Chondrocyte (in vitro differentiated cells): ENCODE measurements around the gene THUMPD2. TPM values are rescaled to one million over a fixed set of nuclear protein-coding genes. Genes with fewer than 3 reads are reported as not detected.

Experiments
- DNase-seq: peaks from one replicate; pipeline ENCODE4 v3.0.0; 2021; ENCODE audit warnings: mixed read lengths, low spot score
- H3K27ac Mint-ChIP-seq: one replicate; pipeline ENCODE4 v1.8.0; 2021; ENCODE audit warnings: mild to moderate bottlenecking, moderate library complexity, mixed read lengths; ENCODE audit not compliant: unreplicated experiment
- H3K27me3 Mint-ChIP-seq: 2 replicates; pipeline ENCODE4 v1.8.0; 2021; ENCODE audit warnings: low read depth, mixed read lengths
- H3K36me3 Mint-ChIP-seq: 2 replicates; pipeline ENCODE4 v1.8.0; 2021; ENCODE audit warnings: low read depth, mixed read lengths
- H3K4me1 Mint-ChIP-seq: 2 replicates; pipeline ENCODE4 v1.8.0; 2021; ENCODE audit warnings: low read depth, mild to moderate bottlenecking, mixed read lengths
- H3K4me3 Mint-ChIP-seq: one replicate; pipeline ENCODE4 v1.8.0; 2021; ENCODE audit warnings: mild to moderate bottlenecking, moderate library complexity, mixed read lengths; ENCODE audit not compliant: unreplicated experiment
- H3K9me3 Mint-ChIP-seq: 2 replicates; pipeline ENCODE4 v1.8.0; 2021; ENCODE audit warnings: low read depth, mixed read lengths
- CTCF ChIP-seq: fragments of 200-600 bp; sonication (generic); IDR thresholded peaks from 2 replicates; pipeline ENCODE4 v1.5.0; 2021; ENCODE audit warnings: antibody characterized with exemption, mild to moderate bottlenecking, moderate library complexity
- total RNA-seq: library from RNA; stranded (reverse); gene quantifications from 3 replicates; pipeline ENCODE4 v1.2.1, GENCODE V29; 2021

Gene THUMPD2
- total RNA-seq, 1 donor from 2014 or later: 8.2 TPM

GRCh38 chr2:39706312-39706711, 72.7 kb downstream of the THUMPD2 start:
- H3K4me1 Mint-ChIP-seq: no peaks in the 10 kb centered on the region
- no peak for DNase-seq
- H3K36me3 Mint-ChIP-seq: peaks cover 6% of the 10 kb centered on the region
- no peaks in the 10 kb centered on the region for H3K27me3 Mint-ChIP-seq
- peaks cover 15% of the 10 kb centered on the region for H3K9me3 Mint-ChIP-seq
- H3K27ac Mint-ChIP-seq: no peak overlapping the region
- no peak overlapping the region for H3K4me3 Mint-ChIP-seq
- no peak for TF ChIP-seq CTCF

- H3K9me3 Mint-ChIP-seq: peaks cover 22% of the 10 kb centered on the region
These were observed 73.4 kb downstream of the THUMPD2 start for GRCh38 chr2:39705638-39706037.

GRCh38 chr2:39704540-39704939, 74.5 kb downstream of the THUMPD2 start:
- no peaks in the 10 kb centered on the region for H3K4me1 Mint-ChIP-seq
- H3K27me3 Mint-ChIP-seq: no peaks in the 10 kb centered on the region
- no peak overlapping the region for H3K27ac Mint-ChIP-seq
- H3K4me3 Mint-ChIP-seq: no peak overlapping the region
- peaks cover 9% of the 10 kb centered on the region for H3K36me3 Mint-ChIP-seq
- TF ChIP-seq CTCF: no peak
- H3K9me3 Mint-ChIP-seq: peaks cover 27% of the 10 kb centered on the region
- DNase-seq: no peak

More at GRCh38 chr2:39705638-39706037, 73.4 kb downstream of the THUMPD2 start:
- Mint-ChIP-seq H3K27ac (no peak overlapping the region), H3K4me1 (no peaks in the 10 kb centered on the region), H3K27me3 (no peaks in the 10 kb centered on the region), H3K4me3 (no peak overlapping the region), H3K36me3 (peaks cover 6% of the 10 kb centered on the region)
- no peak for DNase-seq
- TF ChIP-seq CTCF: no peak

- Mint-ChIP-seq H3K27me3 (no peaks in the 10 kb centered on the region), H3K27ac (no peak overlapping the region), H3K4me1 (peaks cover 4% of the 10 kb centered on the region), H3K9me3 (peaks cover 30% of the 10 kb centered on the region), H3K36me3 (peaks cover 12% of the 10 kb centered on the region), H3K4me3 (no peak overlapping the region)
- no peak for TF ChIP-seq CTCF
- no peak for DNase-seq
These were observed 75.7 kb downstream of the THUMPD2 start for GRCh38 chr2:39703181-39703872.

GRCh38 chr2:39701137-39701536, 77.9 kb downstream of the THUMPD2 start:
- peaks cover 8% of the 10 kb centered on the region for H3K36me3 Mint-ChIP-seq
- H3K4me1 Mint-ChIP-seq: peaks cover 19% of the 10 kb centered on the region
- TF ChIP-seq CTCF: no peak
- no peak for DNase-seq
- H3K4me3 Mint-ChIP-seq: no peak overlapping the region
- H3K27me3 Mint-ChIP-seq: no peaks in the 10 kb centered on the region
- no peak overlapping the region for H3K27ac Mint-ChIP-seq
- peaks cover 26% of the 10 kb centered on the region for H3K9me3 Mint-ChIP-seq
